ENCODE results near the gene CLDN11. TPM values are rescaled to one million over a fixed set of nuclear protein-coding genes. Genes with fewer than 3 reads are reported as not detected.

CLDN11 gene
- total RNA-seq, 2 donors from 2014 or later, result not detected

DNA sequence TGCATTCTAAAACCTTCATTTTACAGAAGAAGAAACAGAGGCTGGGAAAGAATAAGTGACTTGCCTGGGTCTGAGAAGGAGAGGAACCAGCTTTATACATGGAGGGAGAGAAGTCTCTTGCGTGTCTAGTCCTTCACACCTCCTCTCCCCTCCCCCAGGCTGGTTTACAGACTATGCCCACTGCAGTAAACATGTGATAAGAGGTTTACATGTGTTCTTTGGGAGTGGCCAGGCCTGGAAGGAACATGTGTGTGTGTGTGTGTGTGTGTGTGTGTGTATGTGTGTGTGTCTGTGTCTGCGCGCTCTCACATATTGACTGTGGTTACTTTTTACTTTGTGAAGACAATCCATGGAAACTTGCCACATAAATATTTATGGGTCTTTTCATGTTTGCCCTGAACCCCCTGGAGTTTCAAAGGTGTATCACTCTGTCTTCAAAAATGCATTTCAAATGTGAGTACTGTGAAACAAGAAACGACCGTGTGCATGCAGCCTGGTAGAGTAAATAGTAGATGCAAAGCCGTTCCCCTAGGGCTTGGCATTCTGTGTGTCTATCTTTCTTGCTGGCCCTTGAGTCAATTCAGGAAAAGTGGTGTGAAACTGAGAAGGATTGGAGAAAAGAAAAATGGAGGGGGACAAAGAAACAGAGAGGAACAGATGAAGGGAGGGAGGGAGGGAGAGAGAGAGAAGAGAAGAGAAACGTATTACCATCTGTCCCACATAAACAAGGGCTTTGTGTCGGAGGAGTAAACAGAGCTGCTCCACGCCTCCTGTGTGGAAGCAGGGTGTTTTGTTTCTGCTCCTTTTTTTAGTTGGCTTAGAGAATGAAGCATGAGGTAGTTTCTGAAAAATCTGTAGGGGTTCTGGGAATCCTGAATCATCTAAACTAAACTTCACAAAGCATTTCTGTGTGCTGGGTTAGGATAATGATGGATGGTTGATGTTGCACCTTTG is 51.7 kb downstream of the CLDN11 start:
- H3K27me3 Mint-ChIP-seq, result peaks cover 39% of the 10 kb centered on the region
- H3K4me1 Mint-ChIP-seq, result no peaks in the 10 kb centered on the region
- no peaks in the 10 kb centered on the region for H3K36me3 Mint-ChIP-seq (ENCODE audit: low read depth)
- H3K9me3 Mint-ChIP-seq, result no peaks in the 10 kb centered on the region
- H3K4me3 Mint-ChIP-seq, result no peak overlapping the region
- no peak overlapping the region for H3K27ac Mint-ChIP-seq
- ATAC-seq (replicated peaks), result no peak

DNA sequence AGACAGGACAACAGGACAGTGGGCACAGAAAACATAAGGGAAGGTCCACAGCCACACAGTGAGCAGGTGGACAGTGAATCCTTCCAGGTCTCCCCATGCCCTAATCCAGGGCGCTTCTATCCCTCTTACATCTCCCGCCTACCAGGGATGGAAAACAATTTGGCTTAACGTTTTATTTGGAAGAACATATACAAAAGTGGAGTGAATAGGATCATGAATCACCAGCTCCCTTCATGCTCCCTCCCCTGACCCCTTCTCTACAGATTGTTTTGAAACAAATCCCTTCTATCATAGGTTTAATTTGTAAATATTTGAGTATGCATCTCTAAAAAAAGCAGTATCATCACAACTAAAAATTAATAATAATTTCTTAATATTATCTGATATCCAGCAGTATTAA is 52.5 kb downstream of the CLDN11 start:
- peaks cover 39% of the 10 kb centered on the region for H3K27me3 Mint-ChIP-seq
- no peak for ATAC-seq (replicated peaks)
- no peak overlapping the region for H3K27ac Mint-ChIP-seq

DNA sequence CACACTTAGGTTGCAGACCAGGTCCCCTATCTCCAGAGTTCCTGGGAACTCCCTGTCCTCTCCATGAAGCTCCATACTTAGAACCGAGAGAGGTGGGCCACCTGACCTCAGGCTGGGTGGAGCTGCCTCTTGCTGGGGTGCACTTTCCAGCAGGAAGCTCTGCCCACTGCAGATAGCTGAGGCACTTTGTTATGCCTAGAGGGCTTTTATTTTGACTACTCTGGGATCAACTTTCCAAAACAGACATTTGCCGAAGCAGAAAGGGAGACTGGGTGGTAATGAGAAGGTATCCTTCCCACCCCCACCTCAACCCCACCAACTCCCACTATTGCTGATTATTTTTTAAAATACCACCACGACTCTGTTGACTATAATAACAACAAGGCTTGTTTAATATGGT is 54.7 kb downstream of the CLDN11 start:
- H3K9me3 Mint-ChIP-seq, result no peaks in the 10 kb centered on the region
- ATAC-seq (replicated peaks), result no peak
- no peaks in the 10 kb centered on the region for H3K4me1 Mint-ChIP-seq
- no peak overlapping the region for H3K27ac Mint-ChIP-seq
- H3K4me3 Mint-ChIP-seq, result no peak overlapping the region
- H3K27me3 Mint-ChIP-seq, result peaks cover 41% of the 10 kb centered on the region
- H3K36me3 Mint-ChIP-seq (ENCODE audit: low read depth), result no peaks in the 10 kb centered on the region

More for the DNA sequence above, 52.5 kb downstream of the CLDN11 start:
- Mint-ChIP-seq H3K4me1 (no peaks in the 10 kb centered on the region), H3K9me3 (no peaks in the 10 kb centered on the region), H3K36me3 (ENCODE audit: low read depth) (no peaks in the 10 kb centered on the region), H3K4me3 (no peak overlapping the region)

DNA sequence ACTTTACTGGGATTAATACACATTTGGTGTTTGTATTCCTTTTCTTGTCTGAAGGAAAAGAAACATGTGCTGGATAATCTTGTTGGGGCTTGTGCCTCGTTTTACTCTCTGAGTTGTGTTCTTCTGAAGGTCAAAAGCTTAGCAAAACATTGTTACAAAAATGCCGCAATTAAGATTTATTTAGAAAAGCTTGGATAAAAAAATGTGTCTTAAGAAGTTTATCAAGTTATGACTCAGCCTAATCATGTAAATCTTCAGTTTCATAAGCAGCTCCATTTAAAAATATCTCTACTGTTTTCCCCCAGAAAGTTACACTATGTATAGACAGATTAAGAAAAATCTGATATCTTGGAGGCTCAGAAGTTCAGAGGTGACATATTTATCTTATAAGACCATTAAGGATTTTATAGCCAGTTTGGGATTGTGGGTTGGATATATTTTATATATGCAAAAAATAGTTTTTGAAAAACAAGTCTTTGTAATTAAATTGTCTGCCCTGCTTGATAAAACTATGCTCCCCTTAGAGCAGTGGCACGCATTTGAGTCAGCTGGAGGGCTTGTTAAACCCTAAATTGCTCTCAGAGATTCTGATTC is 56.5 kb downstream of the CLDN11 start:
- Mint-ChIP-seq H3K4me1 (peaks cover 3% of the 10 kb centered on the region), H3K27me3 (peaks cover 40% of the 10 kb centered on the region), H3K9me3 (no peaks in the 10 kb centered on the region), H3K4me3 (no peak overlapping the region), H3K27ac (no peak overlapping the region), H3K36me3 (ENCODE audit: low read depth) (no peaks in the 10 kb centered on the region)
- no peak for ATAC-seq (replicated peaks)

DNA sequence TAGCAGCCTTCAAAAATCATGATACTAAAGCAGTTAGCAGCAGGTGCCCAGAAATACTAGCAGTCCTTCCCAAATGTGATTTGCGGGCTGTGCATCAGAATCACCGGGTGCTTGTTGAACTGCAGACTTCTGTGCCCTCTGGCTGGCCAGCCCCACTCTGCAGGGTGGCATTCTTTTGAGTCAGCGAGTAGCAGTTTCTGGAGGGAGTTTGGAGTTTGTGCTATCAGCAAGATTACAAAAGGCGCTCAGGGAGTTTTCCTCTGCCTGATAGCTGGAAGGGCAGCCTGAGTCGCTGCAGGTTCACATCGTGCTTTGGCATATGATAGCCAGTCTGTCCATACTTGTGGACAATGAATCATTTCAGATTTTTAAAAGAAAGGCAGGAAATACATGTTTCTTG is 57.6 kb downstream of the CLDN11 start:
- no peak for ATAC-seq (replicated peaks)
- Mint-ChIP-seq H3K36me3 (ENCODE audit: low read depth) (no peaks in the 10 kb centered on the region), H3K4me3 (no peak overlapping the region), H3K4me1 (peaks cover 3% of the 10 kb centered on the region), H3K27me3 (peaks cover 33% of the 10 kb centered on the region), H3K9me3 (no peaks in the 10 kb centered on the region), H3K27ac (no peak overlapping the region)

DNA sequence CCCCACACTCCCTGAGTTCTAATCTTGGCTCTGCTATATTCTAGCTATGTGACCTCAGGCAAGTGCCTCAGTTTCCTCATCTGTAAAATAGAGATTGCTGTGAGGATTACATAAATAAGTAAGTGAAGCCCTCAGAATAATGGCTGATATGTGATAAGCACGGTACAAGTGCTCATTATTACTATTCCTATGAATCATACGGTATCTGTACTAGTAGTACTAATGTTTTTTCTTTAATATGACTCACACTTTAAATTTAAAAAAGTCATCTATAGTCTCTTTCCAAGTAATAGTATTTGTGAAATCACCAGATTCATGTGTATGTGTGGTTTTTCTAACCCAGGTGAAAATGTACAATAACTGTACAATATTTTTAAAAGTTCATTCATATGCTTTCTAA is 58.7 kb downstream of the CLDN11 start:
- peak; percentile 72 for ATAC-seq (replicated peaks)
- H3K4me3 Mint-ChIP-seq, result no peak overlapping the region
- no peaks in the 10 kb centered on the region for H3K36me3 Mint-ChIP-seq (ENCODE audit: low read depth)
- H3K9me3 Mint-ChIP-seq, result no peaks in the 10 kb centered on the region
- no peak overlapping the region for H3K27ac Mint-ChIP-seq
- peaks cover 3% of the 10 kb centered on the region for H3K4me1 Mint-ChIP-seq
- H3K27me3 Mint-ChIP-seq, result peaks cover 29% of the 10 kb centered on the region

DNA sequence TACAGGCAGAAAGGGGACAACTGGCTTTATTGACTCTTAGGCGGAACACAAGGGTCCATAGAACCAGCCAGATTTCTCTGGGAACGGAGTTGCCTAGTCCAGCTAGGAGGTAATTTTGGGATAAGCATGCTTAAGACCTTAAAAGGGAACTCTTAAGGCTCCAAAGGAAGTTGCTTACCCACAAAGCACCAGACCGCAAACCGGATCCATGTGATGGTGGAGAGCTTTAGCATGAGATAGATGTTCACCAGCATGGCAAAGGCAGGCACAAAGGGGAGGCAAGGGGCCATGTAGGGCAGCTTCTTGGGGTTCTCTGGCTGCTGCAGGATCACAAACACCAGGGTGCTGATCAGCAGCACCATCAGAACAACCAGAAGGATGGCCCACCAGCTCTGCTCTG is 61.4 kb downstream of the CLDN11 start:
- no peak for ATAC-seq (replicated peaks)
- Mint-ChIP-seq H3K4me3 (no peak overlapping the region), H3K27ac (no peak overlapping the region)

DNA sequence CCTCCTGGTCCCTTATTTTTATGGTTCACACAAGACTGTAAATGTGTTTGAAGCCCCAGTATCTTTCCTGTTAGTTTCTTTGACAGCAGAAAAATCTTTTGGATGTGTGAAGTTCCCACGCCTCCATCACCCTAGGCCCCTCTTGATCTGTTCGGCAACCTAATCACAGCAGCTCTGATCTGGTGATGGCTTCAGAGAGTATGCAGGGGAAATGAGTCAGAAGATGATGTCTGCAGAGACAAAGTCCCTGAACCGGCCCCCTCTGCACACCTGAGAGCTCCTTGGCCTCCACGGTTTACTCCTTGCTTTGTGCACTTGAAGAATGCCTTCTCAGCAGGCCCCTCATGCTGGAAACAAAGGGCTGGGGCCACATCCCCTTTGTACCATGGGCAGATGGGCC is 63.5 kb downstream of the CLDN11 start:
- no peak overlapping the region for H3K4me3 Mint-ChIP-seq

More for the DNA sequence above, 61.4 kb downstream of the CLDN11 start:
- H3K36me3 Mint-ChIP-seq (ENCODE audit: low read depth), result no peaks in the 10 kb centered on the region
- H3K27me3 Mint-ChIP-seq, result peaks cover 13% of the 10 kb centered on the region
- H3K4me1 Mint-ChIP-seq, result peaks cover 3% of the 10 kb centered on the region
- H3K9me3 Mint-ChIP-seq, result no peaks in the 10 kb centered on the region

DNA sequence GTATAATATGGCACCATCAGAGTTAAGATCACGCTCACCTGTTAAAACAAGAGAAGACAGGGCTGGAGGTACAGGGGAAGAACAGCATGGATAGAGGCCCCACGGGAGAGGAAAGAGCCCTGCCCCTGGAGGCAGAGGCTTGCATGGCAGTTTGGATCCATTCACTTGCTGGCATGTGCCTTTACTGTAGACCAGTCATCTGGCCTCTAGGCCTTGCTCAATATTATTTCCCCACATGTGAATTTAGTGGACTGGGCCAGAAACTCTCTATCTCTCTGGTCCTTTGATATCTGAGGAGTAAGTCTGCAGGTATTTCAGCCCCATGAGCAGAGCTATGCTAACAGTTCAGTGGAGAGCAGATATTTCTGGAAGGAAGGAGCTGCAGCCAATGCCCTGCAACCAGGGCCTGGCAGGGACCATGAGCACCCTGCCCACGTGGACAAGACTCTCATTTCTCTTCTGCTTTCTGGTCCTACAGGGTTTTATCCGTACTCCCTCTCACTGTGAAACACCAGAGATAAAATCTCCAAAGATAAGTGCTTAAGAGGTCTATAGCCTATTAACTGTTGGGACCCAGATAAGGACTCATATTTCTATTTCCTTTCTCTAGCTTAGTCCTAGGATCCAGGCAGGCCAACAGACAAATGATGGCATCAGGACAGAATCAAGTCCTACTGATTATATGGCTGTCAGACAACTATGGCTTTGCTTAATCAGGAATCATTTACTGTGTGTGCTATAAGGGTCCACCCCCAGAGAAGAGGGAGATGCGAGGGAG is 65.0 kb downstream of the CLDN11 start:
- H3K4me3 Mint-ChIP-seq, result no peak overlapping the region
- peaks cover 3% of the 10 kb centered on the region for H3K4me1 Mint-ChIP-seq
- no peaks in the 10 kb centered on the region for H3K36me3 Mint-ChIP-seq (ENCODE audit: low read depth)
- H3K27me3 Mint-ChIP-seq, result peaks cover 16% of the 10 kb centered on the region
- ATAC-seq (replicated peaks), result no peak
- no peaks in the 10 kb centered on the region for H3K9me3 Mint-ChIP-seq
- no peak overlapping the region for H3K27ac Mint-ChIP-seq

More for the DNA sequence above, 63.5 kb downstream of the CLDN11 start:
- Mint-ChIP-seq H3K36me3 (ENCODE audit: low read depth) (no peaks in the 10 kb centered on the region), H3K27me3 (peaks cover 17% of the 10 kb centered on the region), H3K4me1 (peaks cover 3% of the 10 kb centered on the region), H3K9me3 (no peaks in the 10 kb centered on the region), H3K27ac (no peak overlapping the region)
- ATAC-seq (replicated peaks), result no peak

Other genes with a start within 250 kb of the CLDN11 start
- 10 to 100 TPM; 65.8 to 98.7 TPM for gene PHC3, start 237.1 kb upstream of the CLDN11 start, total RNA-seq
- 10 to 100 TPM; 21.3 to 27.1 TPM for gene PRKCI, start 196.4 kb upstream of the CLDN11 start, total RNA-seq
- 10 to 100 TPM; 16.9 to 21.0 TPM for gene SKIL, start 61.2 kb upstream of the CLDN11 start, total RNA-seq
- not detected for gene SLC7A14, start 167.2 kb downstream of the CLDN11 start, total RNA-seq